Muscle layer of colon (tissue), 2 donors: ENCODE results near the gene CRBN.
A peak's percentile ranks its signal among the peaks of the same experiment; 100 is the strongest.

Source experiments
- H3K27ac ChIP-seq: one replicate; pipeline ENCODE4 v1.7.0; 2013; ENCODE audit warnings: low read depth, mild to moderate bottlenecking, low read length, moderate library complexity
- H3K27me3 ChIP-seq, 2 donors: one replicate each; pipeline ENCODE4 v1.7.0; 2013; ENCODE audit warnings: low read length in 2 of 2, mild to moderate bottlenecking in 2 of 2; ENCODE audit not compliant: insufficient read depth in 2 of 2, control insufficient read depth in 1 of 2
- H3K36me3 ChIP-seq: one replicate; pipeline ENCODE4 v1.7.0; 2013; ENCODE audit warnings: mild to moderate bottlenecking, low read length; ENCODE audit not compliant: insufficient read depth
- H3K4me1 ChIP-seq: one replicate; pipeline ENCODE4 v1.7.0; 2013; ENCODE audit warnings: mild to moderate bottlenecking, low read length; ENCODE audit not compliant: insufficient read depth
- H3K4me3 ChIP-seq, 2 donors: one replicate each; pipeline ENCODE4 v1.7.0; 2013; ENCODE audit warnings: low read length in 2 of 2, low read depth in 1 of 2, mild to moderate bottlenecking in 1 of 2, moderate library complexity in 1 of 2
- H3K9ac ChIP-seq: one replicate; pipeline ENCODE4 v1.7.0; 2013; ENCODE audit warnings: low read length
- H3K9me3 ChIP-seq: one replicate; pipeline ENCODE4 v1.7.0; 2013; ENCODE audit warnings: mild to moderate bottlenecking, low read length
- donor health status: abdominal sarcoma.
- donor health status: Adenocarcinoma of cecum.

CRBN gene

GRCh38 chr3:3194861-3195260 is 15.4 kb upstream of the CRBN start:
- H3K27ac ChIP-seq = no peak overlapping the region
- H3K27me3 ChIP-seq = no peaks in the 10 kb centered on the region
- no peaks in the 10 kb centered on the region for H3K4me1 ChIP-seq
- H3K36me3 ChIP-seq = no peaks in the 10 kb centered on the region
- no peak overlapping the region for H3K9ac ChIP-seq
- H3K4me3 ChIP-seq = no peak overlapping the region
- no peaks in the 10 kb centered on the region for H3K9me3 ChIP-seq

GRCh38 chr3:3192286-3192675 is 12.8 kb upstream of the CRBN start:
- no peak overlapping the region for H3K4me3 ChIP-seq
- H3K9me3 ChIP-seq = no peaks in the 10 kb centered on the region
- H3K9ac ChIP-seq = no peak overlapping the region
- H3K36me3 ChIP-seq = no peaks in the 10 kb centered on the region
- no peaks in the 10 kb centered on the region for H3K4me1 ChIP-seq
- H3K27me3 ChIP-seq = no peaks in the 10 kb centered on the region
- no peak overlapping the region for H3K27ac ChIP-seq

- no peak overlapping the region for H3K4me3 ChIP-seq
- H3K36me3 ChIP-seq = no peaks in the 10 kb centered on the region
- no peak overlapping the region for H3K9ac ChIP-seq
- no peaks in the 10 kb centered on the region for H3K27me3 ChIP-seq
- H3K4me1 ChIP-seq = no peaks in the 10 kb centered on the region
- no peaks in the 10 kb centered on the region for H3K9me3 ChIP-seq
- H3K27ac ChIP-seq = no peak overlapping the region
Measured at GRCh38 chr3:3191675-3192285, 12.3 kb upstream of the CRBN start.

- no peaks in the 10 kb centered on the region for H3K36me3 ChIP-seq
- H3K4me3 ChIP-seq = no peak overlapping the region
- H3K9ac ChIP-seq = no peak overlapping the region
- no peak overlapping the region for H3K27ac ChIP-seq
- H3K9me3 ChIP-seq = no peaks in the 10 kb centered on the region
- no peaks in the 10 kb centered on the region for H3K4me1 ChIP-seq
- H3K27me3 ChIP-seq = no peaks in the 10 kb centered on the region
Measured at GRCh38 chr3:3189961-3190360, 10.5 kb upstream of the CRBN start.

GRCh38 chr3:3189102-3189727 is 9.7 kb upstream of the CRBN start:
- no peaks in the 10 kb centered on the region for H3K36me3 ChIP-seq
- H3K4me3 ChIP-seq = no peak overlapping the region
- no peaks in the 10 kb centered on the region for H3K4me1 ChIP-seq
- H3K27ac ChIP-seq = no peak overlapping the region
- no peak overlapping the region for H3K9ac ChIP-seq
- H3K9me3 ChIP-seq = no peaks in the 10 kb centered on the region
- no peaks in the 10 kb centered on the region for H3K27me3 ChIP-seq

GRCh38 chr3:3184876-3185275 is 5.4 kb upstream of the CRBN start:
- no peaks in the 10 kb centered on the region for H3K9me3 ChIP-seq
- H3K4me3 ChIP-seq = no peak overlapping the region
- no peaks in the 10 kb centered on the region for H3K36me3 ChIP-seq
- no peak overlapping the region for H3K9ac ChIP-seq
- no peaks in the 10 kb centered on the region for H3K4me1 ChIP-seq
- H3K27me3 ChIP-seq = no peaks in the 10 kb centered on the region
- no peak overlapping the region for H3K27ac ChIP-seq

- H3K4me1 ChIP-seq = peaks cover 24% of the 10 kb centered on the region
- no peaks in the 10 kb centered on the region for H3K9me3 ChIP-seq
- H3K9ac ChIP-seq = no peak overlapping the region
- H3K27me3 ChIP-seq = no peaks in the 10 kb centered on the region
- H3K4me3 ChIP-seq = no peak overlapping the region
- no peak overlapping the region for H3K27ac ChIP-seq
- no peaks in the 10 kb centered on the region for H3K36me3 ChIP-seq
Measured at GRCh38 chr3:3180456-3180855, 965 bp upstream of the CRBN start.

GRCh38 chr3:3178498-3179328 is 778 bp downstream of the CRBN start:
- H3K27ac ChIP-seq = peak overlapping the region; percentile 76
- H3K4me1 ChIP-seq = peaks cover 24% of the 10 kb centered on the region
- H3K9me3 ChIP-seq = no peaks in the 10 kb centered on the region
- H3K4me3 ChIP-seq = peak overlapping the region; percentile 91 to 92
- peaks cover 5% of the 10 kb centered on the region for H3K36me3 ChIP-seq
- H3K27me3 ChIP-seq = no peaks in the 10 kb centered on the region
- H3K9ac ChIP-seq = peak overlapping the region; percentile 56

- H3K9me3 ChIP-seq = no peaks in the 10 kb centered on the region
- no peak overlapping the region for H3K9ac ChIP-seq
- H3K4me3 ChIP-seq = peak overlapping the region in 1 of 2 donors; percentile 92
- H3K4me1 ChIP-seq = peaks cover 24% of the 10 kb centered on the region
- H3K36me3 ChIP-seq = peaks cover 11% of the 10 kb centered on the region
- no peaks in the 10 kb centered on the region for H3K27me3 ChIP-seq
- H3K27ac ChIP-seq = no peak overlapping the region
Measured at GRCh38 chr3:3177861-3178497, 1.5 kb downstream of the CRBN start.

- Histone ChIP-seq H3K36me3 (peaks cover 42% of the 10 kb centered on the region), H3K9ac (no peak overlapping the region), H3K27ac (no peak overlapping the region), H3K4me1 (peaks cover 10% of the 10 kb centered on the region), H3K9me3 (no peaks in the 10 kb centered on the region), H3K4me3 (no peak overlapping the region), H3K27me3 (no peaks in the 10 kb centered on the region)
Measured at GRCh38 chr3:3172627-3173026, 6.9 kb downstream of the CRBN start.

- H3K36me3 ChIP-seq = peaks cover 57% of the 10 kb centered on the region
- no peaks in the 10 kb centered on the region for H3K9me3 ChIP-seq
- no peak overlapping the region for H3K9ac ChIP-seq
- H3K4me1 ChIP-seq = no peaks in the 10 kb centered on the region
- no peak overlapping the region for H3K4me3 ChIP-seq
- H3K27me3 ChIP-seq = no peaks in the 10 kb centered on the region
- no peak overlapping the region for H3K27ac ChIP-seq
Measured at GRCh38 chr3:3170998-3171397, 8.5 kb downstream of the CRBN start.
